IPS-NIHi11 (cell line): Measurements from ENCODE around the gene TIMP2.

Experiments used
- DNase-seq: peaks from one replicate; pipeline ENCODE4 v3.0.0; 2012; ENCODE audit warnings: mixed read lengths, low spot score

Gene TIMP2

GRCh38 chr17:78836420-78837021 lies 88.7 kb downstream of the TIMP2 start:
- DNase-seq = no peak

GRCh38 chr17:78834571-78834970 lies 90.6 kb downstream of the TIMP2 start:
- no peak for DNase-seq

GRCh38 chr17:78832541-78832810 lies 92.7 kb downstream of the TIMP2 start:
- no peak for DNase-seq

- no peak for DNase-seq
These were observed 93.3 kb downstream of the TIMP2 start for GRCh38 chr17:78831688-78832540.

GRCh38 chr17:78829477-78829876 lies 95.7 kb downstream of the TIMP2 start:
- no peak for DNase-seq

GRCh38 chr17:78828470-78829185 lies 96.6 kb downstream of the TIMP2 start:
- DNase-seq = no peak

- no peak for DNase-seq
These were observed 98.2 kb downstream of the TIMP2 start for GRCh38 chr17:78826836-78827509.

- no peak for DNase-seq
These were observed 98.8 kb downstream of the TIMP2 start for GRCh38 chr17:78826421-78826820.

GRCh38 chr17:78825696-78826095 lies 99.5 kb downstream of the TIMP2 start:
- DNase-seq = no peak

- no peak for DNase-seq
These were observed 100.9 kb downstream of the TIMP2 start for GRCh38 chr17:78824240-78824639.

GRCh38 chr17:78823282-78824046 lies 101.7 kb downstream of the TIMP2 start:
- DNase-seq = no peak

GRCh38 chr17:78822552-78822951 lies 102.6 kb downstream of the TIMP2 start:
- DNase-seq = no peak

GRCh38 chr17:78821961-78822360 lies 103.2 kb downstream of the TIMP2 start:
- DNase-seq = no peak

GRCh38 chr17:78820841-78821240 lies 104.3 kb downstream of the TIMP2 start:
- no peak for DNase-seq

GRCh38 chr17:78819806-78820792 lies 105.1 kb downstream of the TIMP2 start:
- DNase-seq = no peak

- DNase-seq = no peak
These were observed 105.8 kb downstream of the TIMP2 start for GRCh38 chr17:78819402-78819801.

- DNase-seq = no peak
These were observed 106.3 kb downstream of the TIMP2 start for GRCh38 chr17:78818932-78819331.

GRCh38 chr17:78818152-78818846 lies 106.9 kb downstream of the TIMP2 start:
- DNase-seq = no peak

GRCh38 chr17:78817123-78817522 lies 108.1 kb downstream of the TIMP2 start:
- no peak for DNase-seq

- no peak for DNase-seq
These were observed 109.5 kb downstream of the TIMP2 start for GRCh38 chr17:78815696-78816095.
